Tibial artery (tissue), 4 donors: ENCODE data around the gene ASPRV1.
A peak's percentile ranks its signal among the peaks of the same experiment; 100 is the strongest.

Source experiments
- DNase-seq, 2 donors: peaks; one replicate each; pipeline ENCODE4 v3.0.0-alpha.2; 2019
- H3K27ac ChIP-seq, 2 donors: fragments of 200-600 bp; sonication (generic) in 1 of 2; 1 replicate in 1 of 2; 2 replicates in 1 of 2; pipeline ENCODE4 v1.5.1; 2018 to 2019; ENCODE audit warnings: mild to moderate bottlenecking in 1 of 2
- H3K27me3 ChIP-seq, 2 donors: fragments of 200-600 bp; sonication (generic) in 1 of 2; one replicate each; pipeline versions ENCODE4 v1.5.1 to v1.6.0; 2016 to 2019
- H3K36me3 ChIP-seq, 3 donors: fragments of 200-600 bp; sonication (generic) in 2 of 3; one replicate each; pipeline ENCODE4 v1.5.1; 2016 to 2019; ENCODE audit warnings: mild to moderate bottlenecking in 2 of 3
- H3K4me1 ChIP-seq, 4 donors: fragments of 200-600 bp; sonication (generic) in 2 of 4; 1 replicate in 3 of 4; 2 replicates in 1 of 4; pipeline ENCODE4 v1.5.1; 2016 to 2019
- H3K4me3 ChIP-seq, 2 donors: fragments of 200-600 bp; sonication (generic) in 1 of 2; 1 replicate in 1 of 2; 2 replicates in 1 of 2; pipeline ENCODE4 v1.5.1; 2018 to 2019; ENCODE audit warnings: mild to moderate bottlenecking in 2 of 2
- H3K9me3 ChIP-seq, 3 donors: fragments of 200-600 bp; sonication (generic) in 1 of 3; one replicate each; pipeline ENCODE4 v1.5.1; 2016 to 2019
- intact Hi-C: fragments of 100-400 bp; cut with DNase I; formaldehyde crosslinking; loops from one replicate; pipeline ENCODE4 v1.15.0; 2023; ENCODE audit warnings: low total_unique reads
- TF ChIP-seq, protein P1 (sequence below), 2 experiments: fragments of 200-600 bp in 1 of 2; fragments of 450-650 bp in 1 of 2; IDR thresholded peaks; one replicate each; pipeline ENCODE4 v1.5.1; 2017 to 2019; ENCODE audit warnings: antibody characterized with exemption in 2 of 2, mild to moderate bottlenecking in 1 of 2, moderate library complexity in 1 of 2

Gene ASPRV1

DNA sequence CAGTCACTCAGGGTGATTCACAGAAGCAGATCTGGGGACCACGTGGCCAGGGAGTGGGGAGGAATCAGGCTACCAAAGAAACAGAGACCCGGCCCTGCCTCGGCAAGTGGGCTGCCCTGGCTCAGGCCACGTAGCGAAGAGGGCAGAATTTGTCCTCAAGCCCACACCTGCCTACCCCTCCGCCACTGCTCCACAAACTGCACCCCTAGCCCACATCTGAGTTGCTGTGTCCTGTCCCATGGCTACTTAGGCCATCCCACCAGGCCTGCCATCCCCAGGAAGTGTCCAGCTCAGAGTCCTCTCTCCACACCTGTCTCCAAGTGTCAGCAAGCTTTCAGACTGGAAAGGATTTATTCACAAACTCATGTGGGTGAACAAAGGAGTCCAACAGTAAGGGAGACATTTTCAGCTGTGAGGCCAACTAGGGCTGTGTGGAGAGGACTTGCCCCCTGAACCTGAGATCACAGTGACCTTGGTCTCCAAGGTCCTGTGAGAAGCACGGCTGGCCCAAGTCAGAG lies 31.7 kb upstream of the ASPRV1 start:
- Histone ChIP-seq H3K9me3 (no peaks in the 10 kb centered on the region), H3K36me3 (peaks cover 4 to 39% (median 24%) of the 10 kb centered on the region in 3 donors), H3K4me1 (no peaks in the 10 kb centered on the region), H3K27ac (no peak overlapping the region), H3K4me3 (no peak overlapping the region), H3K27me3 (no peaks in the 10 kb centered on the region)
- DNase-seq: peak in 1 of 2 donors; percentile 55
- TF ChIP-seq, protein P1, sequence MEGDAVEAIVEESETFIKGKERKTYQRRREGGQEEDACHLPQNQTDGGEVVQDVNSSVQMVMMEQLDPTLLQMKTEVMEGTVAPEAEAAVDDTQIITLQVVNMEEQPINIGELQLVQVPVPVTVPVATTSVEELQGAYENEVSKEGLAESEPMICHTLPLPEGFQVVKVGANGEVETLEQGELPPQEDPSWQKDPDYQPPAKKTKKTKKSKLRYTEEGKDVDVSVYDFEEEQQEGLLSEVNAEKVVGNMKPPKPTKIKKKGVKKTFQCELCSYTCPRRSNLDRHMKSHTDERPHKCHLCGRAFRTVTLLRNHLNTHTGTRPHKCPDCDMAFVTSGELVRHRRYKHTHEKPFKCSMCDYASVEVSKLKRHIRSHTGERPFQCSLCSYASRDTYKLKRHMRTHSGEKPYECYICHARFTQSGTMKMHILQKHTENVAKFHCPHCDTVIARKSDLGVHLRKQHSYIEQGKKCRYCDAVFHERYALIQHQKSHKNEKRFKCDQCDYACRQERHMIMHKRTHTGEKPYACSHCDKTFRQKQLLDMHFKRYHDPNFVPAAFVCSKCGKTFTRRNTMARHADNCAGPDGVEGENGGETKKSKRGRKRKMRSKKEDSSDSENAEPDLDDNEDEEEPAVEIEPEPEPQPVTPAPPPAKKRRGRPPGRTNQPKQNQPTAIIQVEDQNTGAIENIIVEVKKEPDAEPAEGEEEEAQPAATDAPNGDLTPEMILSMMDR (IDR thresholded peaks at IDR 0.05): no peak
- intact Hi-C loops: no loop called here

DNA sequence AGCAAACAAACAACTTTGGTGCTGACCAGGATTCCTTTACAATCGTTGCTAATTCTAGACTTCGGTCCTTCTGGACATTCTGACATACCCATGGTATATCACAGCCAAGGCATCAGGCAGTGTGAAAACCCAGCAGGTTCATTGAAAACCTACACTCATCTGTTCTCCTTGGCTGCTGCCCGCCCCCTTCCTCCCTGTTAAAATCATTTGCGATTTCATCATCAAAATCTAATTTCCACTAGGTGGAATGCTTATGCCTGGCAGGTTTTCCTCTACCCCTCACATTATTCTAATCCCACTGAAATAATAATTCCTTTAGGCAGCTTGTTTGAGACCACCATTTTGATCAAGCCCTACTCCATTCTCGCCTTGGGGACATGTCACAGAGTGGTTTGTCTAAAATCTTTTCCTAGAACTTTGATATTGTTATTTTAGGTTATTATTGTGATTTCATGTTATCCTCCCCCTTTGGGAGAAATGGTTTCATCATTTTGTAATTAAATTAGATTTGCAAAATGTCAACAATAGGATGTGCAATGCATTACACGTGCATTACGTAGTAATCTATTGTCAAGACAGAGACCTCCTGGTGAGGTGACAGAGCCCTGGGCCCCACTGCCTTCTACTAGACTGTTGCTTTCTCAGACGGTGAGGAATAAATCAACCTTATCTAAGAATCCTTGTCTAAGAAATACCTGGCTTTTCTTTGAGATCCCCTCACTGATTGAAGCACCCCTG lies 31.0 kb upstream of the ASPRV1 start:
- DNase-seq: no peak
- H3K4me1 ChIP-seq: no peaks in the 10 kb centered on the region
- peaks cover 4 to 39% (median 24%) of the 10 kb centered on the region in 3 donors for H3K36me3 ChIP-seq
- no peaks in the 10 kb centered on the region for H3K9me3 ChIP-seq
- TF ChIP-seq, protein P1 (IDR thresholded peaks at IDR 0.05): no peak
- H3K27ac ChIP-seq: no peak overlapping the region
- intact Hi-C loops: no loop called here
- H3K27me3 ChIP-seq: no peaks in the 10 kb centered on the region
- no peak overlapping the region for H3K4me3 ChIP-seq

DNA sequence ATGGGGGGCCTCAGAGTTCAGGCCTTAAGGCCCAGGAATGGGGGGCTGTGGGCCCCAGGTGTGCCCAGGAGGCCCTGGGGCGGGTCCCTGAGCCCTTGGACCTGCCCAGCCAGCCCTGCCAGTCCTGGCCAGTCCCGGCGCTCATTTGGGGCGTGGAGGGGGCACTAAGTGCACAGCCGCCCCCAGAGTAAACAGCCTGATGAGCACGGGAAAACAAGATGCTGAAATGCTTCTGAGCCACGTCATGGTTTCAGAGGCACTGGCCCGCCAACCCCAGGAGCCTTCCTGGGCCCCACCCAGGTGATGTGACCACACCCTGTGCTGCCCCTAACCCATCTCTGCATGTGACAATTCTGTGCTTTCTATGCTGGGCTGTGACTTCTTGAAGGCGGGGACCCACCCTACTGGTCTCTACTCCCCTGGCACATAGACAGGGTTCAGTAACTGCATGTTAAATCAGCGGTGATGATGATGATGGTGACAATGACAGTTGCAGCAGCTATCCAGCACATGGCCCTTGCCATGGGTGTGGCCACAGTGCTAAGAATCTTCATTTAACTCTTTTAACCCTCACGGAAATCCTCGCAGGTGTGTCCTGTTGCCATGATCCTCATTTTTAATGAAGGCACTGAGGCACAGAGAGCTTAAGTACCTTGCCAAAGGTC lies 28.1 kb upstream of the ASPRV1 start:
- TF ChIP-seq, protein P1 (IDR thresholded peaks at IDR 0.05): no peak
- intact Hi-C loops: no loop called here
- no peak overlapping the region for H3K4me3 ChIP-seq
- peak in 1 of 2 donors; percentile 40 for DNase-seq
- H3K4me1 ChIP-seq: no peaks in the 10 kb centered on the region
- H3K27me3 ChIP-seq: no peaks in the 10 kb centered on the region
- peaks cover 4 to 17% (median 10%) of the 10 kb centered on the region in 3 donors for H3K36me3 ChIP-seq
- H3K27ac ChIP-seq: no peak overlapping the region
- no peaks in the 10 kb centered on the region for H3K9me3 ChIP-seq

DNA sequence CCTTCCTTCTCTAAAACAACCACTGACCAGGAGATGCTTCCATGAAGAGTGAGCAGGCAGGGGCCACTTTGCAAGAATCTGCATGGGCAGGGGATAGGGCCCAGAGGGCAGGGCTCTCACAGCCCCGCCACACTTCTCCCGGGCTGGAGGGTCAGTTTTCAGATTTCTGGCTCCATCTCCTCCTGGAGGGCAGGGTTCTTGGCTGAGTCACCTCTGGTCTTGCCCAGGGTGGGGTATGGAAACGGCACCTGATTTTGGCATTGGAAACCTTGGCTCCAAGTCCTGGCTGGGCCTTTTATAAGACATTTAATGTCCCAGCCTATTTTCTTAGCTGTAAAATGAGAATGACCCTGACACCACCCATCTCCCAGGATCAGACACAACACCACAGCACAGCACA lies 27.6 kb upstream of the ASPRV1 start:
- Histone ChIP-seq H3K27me3 (no peaks in the 10 kb centered on the region), H3K4me1 (no peaks in the 10 kb centered on the region), H3K9me3 (no peaks in the 10 kb centered on the region), H3K4me3 (no peak overlapping the region), H3K27ac (no peak overlapping the region), H3K36me3 (peaks cover 4 to 11% (median 4%) of the 10 kb centered on the region in 3 donors)
- TF ChIP-seq, protein P1 (IDR thresholded peaks at IDR 0.05): no peak
- peak in 1 of 2 donors; percentile 38 for DNase-seq
- intact Hi-C loops: no loop called here

DNA sequence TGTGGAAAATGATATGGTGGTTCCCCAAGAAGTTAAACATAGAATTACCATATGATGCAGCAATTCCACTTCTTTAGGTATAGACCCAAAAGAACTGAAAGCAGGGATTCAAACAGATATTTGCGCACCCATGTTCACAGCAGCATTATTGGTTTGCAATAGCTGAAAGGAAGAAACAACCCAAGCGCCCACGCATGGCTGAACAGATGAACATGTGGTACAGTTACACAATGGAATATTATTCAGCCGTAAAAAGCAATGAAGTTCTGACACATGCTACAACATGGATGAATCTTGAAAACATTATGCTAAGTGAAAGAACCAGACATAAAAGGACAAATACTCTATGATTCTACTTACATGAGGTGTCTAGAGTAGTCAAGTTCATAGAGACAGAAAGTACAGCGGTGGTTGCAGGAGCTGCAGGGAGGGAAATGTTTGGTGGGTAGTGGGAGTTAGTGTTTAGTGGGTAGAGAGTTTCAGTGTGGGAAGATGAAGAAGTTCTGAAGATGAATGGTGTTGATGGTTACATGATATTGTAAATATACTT lies 26.7 kb upstream of the ASPRV1 start:
- no peaks in the 10 kb centered on the region for H3K9me3 ChIP-seq
- H3K27ac ChIP-seq: no peak overlapping the region
- no peaks in the 10 kb centered on the region for H3K27me3 ChIP-seq
- TF ChIP-seq, protein P1 (IDR thresholded peaks at IDR 0.05): no peak
- intact Hi-C loops: no loop called here
- peak in 1 of 2 donors; percentile 0 for DNase-seq
- H3K4me3 ChIP-seq: no peak overlapping the region
- no peaks in the 10 kb centered on the region for H3K4me1 ChIP-seq
- peaks cover 0 to 3% (median 0%) of the 10 kb centered on the region in 3 donors for H3K36me3 ChIP-seq
